HepG2 (cell line): ENCODE results near the gene CLEC10A.

Experiments used
- CBX2 ChIP-seq, 2 experiments: fragments of 200-600 bp in 1 of 2; sonication (generic); formaldehyde crosslinking in 1 of 2; IDR thresholded peaks; 2 replicates each; pipeline versions ENCODE4 v1.7.0 to v1.8.1; 2018 to 2022; ENCODE audit warnings: low read depth in 2 of 2, low read length in 1 of 2, mild to moderate bottlenecking in 1 of 2, missing genetic modification reagents in 1 of 2
- CREM ChIP-seq, 2 experiments: sonication (generic) in 1 of 2; formaldehyde crosslinking in 1 of 2; IDR thresholded peaks; 2 replicates each; pipeline versions ENCODE4 v1.4.0 to v1.6.1; 2016 to 2020; ENCODE audit warnings: antibody characterized with exemption in 1 of 2, mild to moderate bottlenecking in 1 of 2, missing genetic modification reagents in 1 of 2
- ETV5 ChIP-seq: IDR thresholded peaks from 2 replicates; pipeline ENCODE4 v1.6.1; 2018; ENCODE audit warnings: missing biosample characterization, missing genetic modification reagents, inconsistent platforms, borderline replicate concordance
- FIP1L1 ChIP-seq: fragments of 200-400 bp; formaldehyde crosslinking; IDR thresholded peaks from 2 replicates; pipeline ENCODE4 v1.6.1; 2018; ENCODE audit warnings: low read depth, mild to moderate bottlenecking, low read length, moderate library complexity, borderline replicate concordance; ENCODE audit not compliant: insufficient read depth
- MBNL3 ChIP-seq: fragments of 250-450 bp; sonication (Bioruptor Pico); conservative IDR thresholded peaks from 2 replicates; pipeline ENCODE4 v1.8.0; 2022; ENCODE audit warnings: mild to moderate bottlenecking, inconsistent platforms
- NR2F6 ChIP-seq, 2 experiments: IDR thresholded peaks; 2 replicates each; pipeline ENCODE4 v1.6.1; 2016; ENCODE audit warnings: antibody characterized with exemption in 1 of 2, mild to moderate bottlenecking in 1 of 2
- RAD21 ChIP-seq: fragments of 450-650 bp; formaldehyde crosslinking; IDR thresholded peaks from 2 replicates; pipeline ENCODE4 v1.5.0; 2020; ENCODE audit warnings: mild to moderate bottlenecking
- REPIN1 ChIP-seq: sonication (generic); formaldehyde crosslinking; IDR thresholded peaks from 2 replicates; pipeline ENCODE4 v1.8.0; 2022; ENCODE audit warnings: missing genetic modification reagents, low read depth, mild to moderate bottlenecking, borderline replicate concordance
- SALL2 ChIP-seq: sonication (generic); formaldehyde crosslinking; IDR thresholded peaks from 2 replicates; pipeline ENCODE4 v1.8.1; 2023; ENCODE audit warnings: mild to moderate bottlenecking, missing genetic modification reagents, inconsistent platforms
- ZNF577 ChIP-seq: sonication (generic); formaldehyde crosslinking; IDR thresholded peaks from 2 replicates; pipeline ENCODE4 v1.4.0; 2020; ENCODE audit warnings: mild to moderate bottlenecking, low read depth, missing genetic modification reagents, borderline replicate concordance
- ZSCAN31 ChIP-seq: sonication (generic); formaldehyde crosslinking; IDR thresholded peaks from 2 replicates; pipeline ENCODE4 v1.5.0; 2020; ENCODE audit warnings: low read depth, mild to moderate bottlenecking, missing genetic modification reagents
- TF ChIP-seq, protein P1 (sequence below): sonication (generic); formaldehyde crosslinking; IDR thresholded peaks from 2 replicates; pipeline ENCODE4 v1.4.0; 2020; ENCODE audit warnings: missing genetic modification reagents, low read depth, mild to moderate bottlenecking, borderline replicate concordance
- TF ChIP-seq, protein P2 (sequence below): sonication (generic); formaldehyde crosslinking; IDR thresholded peaks from 2 replicates; pipeline ENCODE4 v1.5.0; 2020; ENCODE audit warnings: mild to moderate bottlenecking, missing genetic modification reagents, moderate library complexity
- TF ChIP-seq, protein P3 (sequence below): sonication (generic); formaldehyde crosslinking; conservative IDR thresholded peaks from 2 replicates; pipeline ENCODE4 v1.4.0; 2020; ENCODE audit warnings: missing genetic modification reagents

DNA sequence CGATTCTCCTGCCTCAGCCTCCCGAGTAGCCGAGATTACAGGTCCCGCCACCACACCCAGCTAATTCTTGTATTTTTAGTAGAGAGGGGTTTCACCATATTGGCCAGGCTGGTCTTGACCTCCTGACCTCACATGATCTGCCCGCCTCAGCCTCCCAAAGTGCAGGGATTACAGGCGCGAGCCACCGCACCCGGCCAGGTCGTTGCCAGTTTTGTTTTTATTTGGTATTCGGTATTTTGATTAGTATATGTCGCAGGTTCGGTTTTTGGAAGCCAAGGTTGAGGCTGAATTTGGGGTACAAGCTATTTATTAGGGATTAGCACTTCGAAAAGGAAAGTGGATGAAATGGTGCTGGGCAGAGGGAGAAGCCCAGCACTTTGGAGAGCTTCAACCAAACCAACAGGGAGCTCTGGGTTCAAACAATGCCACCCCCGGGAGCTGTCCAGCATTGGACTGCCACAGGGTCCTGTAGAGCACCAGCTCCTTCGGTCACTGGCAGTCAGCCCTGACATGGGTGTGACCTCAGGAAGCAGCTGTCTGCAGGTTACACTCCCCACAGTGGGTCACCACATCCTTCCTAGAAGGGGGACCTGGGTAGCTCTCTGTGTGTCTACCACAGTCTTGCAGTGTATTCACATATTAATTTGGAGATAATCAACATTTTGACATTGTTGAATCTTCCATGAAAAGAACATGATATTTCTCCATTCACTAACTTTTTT lies 1.5 kb upstream of the CLEC10A start:
- no peak for TF ChIP-seq NR2F6 (IDR thresholded peaks at IDR 0.05)
- TF ChIP-seq NR2F6 (CRISPR knock-in tag; IDR thresholded peaks at IDR 0.05), result no peak
- no peak for TF ChIP-seq FIP1L1
- TF ChIP-seq ETV5 (CRISPR knock-in tag), result no peak
- TF ChIP-seq, protein P1, sequence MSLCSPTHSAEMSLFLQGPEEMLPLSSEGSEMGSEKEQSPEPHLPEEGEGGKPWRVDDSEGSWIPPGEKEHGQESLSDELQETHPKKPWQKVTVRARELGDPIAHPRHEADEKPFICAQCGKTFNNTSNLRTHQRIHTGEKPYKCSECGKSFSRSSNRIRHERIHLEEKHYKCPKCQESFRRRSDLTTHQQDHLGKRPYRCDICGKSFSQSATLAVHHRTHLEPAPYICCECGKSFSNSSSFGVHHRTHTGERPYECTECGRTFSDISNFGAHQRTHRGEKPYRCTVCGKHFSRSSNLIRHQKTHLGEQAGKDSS (CRISPR knock-in tag), result no peak
- TF ChIP-seq CREM (IDR thresholded peaks at IDR 0.05), result no peak
- TF ChIP-seq CREM (CRISPR knock-in tag; IDR thresholded peaks at IDR 0.05), result no peak
- TF ChIP-seq CBX2 (IDR thresholded peaks at IDR 0.05; ENCODE audit: low read depth, low read length), result no peak
- no peak for TF ChIP-seq CBX2 (CRISPR knock-in tag; IDR thresholded peaks at IDR 0.05; ENCODE audit: low read depth)
- TF ChIP-seq, protein P2, sequence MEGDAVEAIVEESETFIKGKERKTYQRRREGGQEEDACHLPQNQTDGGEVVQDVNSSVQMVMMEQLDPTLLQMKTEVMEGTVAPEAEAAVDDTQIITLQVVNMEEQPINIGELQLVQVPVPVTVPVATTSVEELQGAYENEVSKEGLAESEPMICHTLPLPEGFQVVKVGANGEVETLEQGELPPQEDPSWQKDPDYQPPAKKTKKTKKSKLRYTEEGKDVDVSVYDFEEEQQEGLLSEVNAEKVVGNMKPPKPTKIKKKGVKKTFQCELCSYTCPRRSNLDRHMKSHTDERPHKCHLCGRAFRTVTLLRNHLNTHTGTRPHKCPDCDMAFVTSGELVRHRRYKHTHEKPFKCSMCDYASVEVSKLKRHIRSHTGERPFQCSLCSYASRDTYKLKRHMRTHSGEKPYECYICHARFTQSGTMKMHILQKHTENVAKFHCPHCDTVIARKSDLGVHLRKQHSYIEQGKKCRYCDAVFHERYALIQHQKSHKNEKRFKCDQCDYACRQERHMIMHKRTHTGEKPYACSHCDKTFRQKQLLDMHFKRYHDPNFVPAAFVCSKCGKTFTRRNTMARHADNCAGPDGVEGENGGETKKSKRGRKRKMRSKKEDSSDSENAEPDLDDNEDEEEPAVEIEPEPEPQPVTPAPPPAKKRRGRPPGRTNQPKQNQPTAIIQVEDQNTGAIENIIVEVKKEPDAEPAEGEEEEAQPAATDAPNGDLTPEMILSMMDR (CRISPR knock-in tag), result no peak
- TF ChIP-seq, protein P3, sequence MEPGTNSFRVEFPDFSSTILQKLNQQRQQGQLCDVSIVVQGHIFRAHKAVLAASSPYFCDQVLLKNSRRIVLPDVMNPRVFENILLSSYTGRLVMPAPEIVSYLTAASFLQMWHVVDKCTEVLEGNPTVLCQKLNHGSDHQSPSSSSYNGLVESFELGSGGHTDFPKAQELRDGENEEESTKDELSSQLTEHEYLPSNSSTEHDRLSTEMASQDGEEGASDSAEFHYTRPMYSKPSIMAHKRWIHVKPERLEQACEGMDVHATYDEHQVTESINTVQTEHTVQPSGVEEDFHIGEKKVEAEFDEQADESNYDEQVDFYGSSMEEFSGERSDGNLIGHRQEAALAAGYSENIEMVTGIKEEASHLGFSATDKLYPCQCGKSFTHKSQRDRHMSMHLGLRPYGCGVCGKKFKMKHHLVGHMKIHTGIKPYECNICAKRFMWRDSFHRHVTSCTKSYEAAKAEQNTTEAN (CRISPR knock-in tag), result no peak
- TF ChIP-seq ZNF577 (CRISPR knock-in tag), result no peak
- TF ChIP-seq RAD21 (CRISPR knock-in tag), result no peak
- TF ChIP-seq REPIN1 (CRISPR knock-in tag), result no peak
- TF ChIP-seq MBNL3 (CRISPR knock-in tag), result no peak
- no peak for TF ChIP-seq SALL2 (CRISPR knock-in tag)
- TF ChIP-seq ZSCAN31, result no peak
